NCI-H1436 treated with DMSO at 0.1 percent for 48 hours (cell line): ENCODE results near the gene GLYR1.
"Not testable (repeated sequence)": the region's sequence is repeated elsewhere in the genome, so short reads cannot be mapped to it uniquely, and the experiment has no call there.

Experiments
- DNase-seq: peaks from one replicate; lab custom pipeline; 2025; lab: John Stamatoyannopoulos, UW

The GLYR1 gene

DNA sequence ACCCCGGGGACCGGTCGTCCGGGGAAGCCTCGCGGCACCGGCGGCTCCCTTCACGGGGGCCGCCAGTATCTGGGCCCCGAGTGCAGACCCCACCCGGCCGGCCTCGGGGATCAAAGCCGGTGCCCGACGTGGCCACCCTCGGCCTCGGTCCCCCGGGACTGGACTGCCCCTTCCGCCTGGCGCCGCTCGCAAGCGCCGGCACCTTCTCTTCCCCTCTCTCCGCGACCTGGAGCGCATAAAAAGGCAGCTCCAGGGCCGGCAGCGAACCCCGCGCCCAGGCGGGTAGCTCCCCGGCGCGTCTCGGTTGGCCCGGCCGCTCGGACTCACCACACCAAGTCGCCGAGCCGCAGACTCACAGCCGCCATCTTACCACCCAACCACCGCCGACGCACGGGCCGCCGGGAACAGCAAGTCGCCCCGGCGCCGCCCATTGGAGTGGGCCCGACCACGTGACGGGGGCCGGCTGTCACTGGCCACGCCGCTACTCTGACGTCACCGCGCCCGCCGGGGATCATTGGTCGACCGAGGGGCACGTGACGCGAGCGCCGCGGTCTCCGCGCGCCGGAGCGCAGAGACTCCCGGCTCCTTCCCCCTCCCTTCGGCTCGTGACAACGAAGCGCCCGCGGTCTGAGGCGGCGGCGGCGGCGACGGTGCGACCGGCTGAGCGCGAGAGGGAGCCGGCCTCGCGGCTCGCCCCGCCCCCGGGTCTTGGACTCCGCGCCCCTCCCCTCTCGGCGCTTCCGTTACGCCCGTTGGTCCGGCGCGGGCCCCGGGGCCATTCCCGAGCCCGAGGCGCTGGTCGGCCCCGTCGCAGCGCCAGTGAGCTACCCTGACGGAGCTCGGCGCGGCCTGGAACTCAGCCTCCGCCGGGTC lies at the start of gene GLYR1, which contains the start of gene UBN1:
TSS of gene GLYR1 (minus strand) at position 388 of the 873 bp plus-strand sequence. CDS start at position 365, 23 bp downstream.
TSS of gene UBN1 (plus strand) at position 581 of the 873 bp plus-strand sequence. CDS start 5,437 bp downstream, outside the sequence.
- DNase-seq: peak; percentile 78

DNA sequence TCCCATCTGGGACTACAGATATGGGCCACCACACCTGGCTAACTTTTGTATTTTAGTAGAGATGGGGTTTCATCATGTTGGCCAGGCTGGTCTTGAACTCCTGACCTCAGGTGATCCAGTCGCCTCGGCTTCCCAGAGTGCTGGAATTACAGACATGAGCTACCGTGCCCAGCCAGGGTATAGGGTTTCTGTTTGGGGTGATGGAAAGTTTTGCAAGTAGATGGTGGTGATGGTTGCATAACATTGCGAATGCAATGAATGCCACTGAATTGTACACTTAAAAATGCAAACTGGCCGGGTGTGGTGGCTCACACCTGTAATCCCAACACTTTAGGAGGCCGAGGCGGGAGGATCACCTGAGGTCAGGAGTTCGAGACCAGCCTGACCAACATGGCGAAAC lies 49.7 kb upstream of the GLYR1 start:
- not testable (repeated sequence) for DNase-seq

DNA sequence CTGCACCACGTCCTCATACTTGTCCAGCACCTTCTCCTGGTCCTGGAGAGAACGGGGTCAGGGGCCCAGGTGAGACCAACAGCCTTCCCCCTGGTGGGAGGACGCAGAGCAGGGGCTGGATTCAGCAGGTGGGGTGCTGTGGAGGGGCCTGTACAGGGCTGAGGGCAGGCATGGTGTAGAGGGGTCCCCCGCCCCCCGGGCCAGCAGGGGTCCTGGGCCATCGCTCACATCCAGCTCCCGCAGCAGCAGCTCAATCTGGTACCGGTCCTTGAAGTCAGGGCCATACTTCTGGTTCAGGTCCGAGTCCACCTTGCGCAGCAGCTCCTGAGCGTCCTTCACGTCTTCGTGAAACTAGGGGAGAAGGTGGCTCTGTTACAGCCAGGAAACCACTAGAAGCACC lies 48.3 kb upstream of the GLYR1 start:
- no peak for DNase-seq

DNA sequence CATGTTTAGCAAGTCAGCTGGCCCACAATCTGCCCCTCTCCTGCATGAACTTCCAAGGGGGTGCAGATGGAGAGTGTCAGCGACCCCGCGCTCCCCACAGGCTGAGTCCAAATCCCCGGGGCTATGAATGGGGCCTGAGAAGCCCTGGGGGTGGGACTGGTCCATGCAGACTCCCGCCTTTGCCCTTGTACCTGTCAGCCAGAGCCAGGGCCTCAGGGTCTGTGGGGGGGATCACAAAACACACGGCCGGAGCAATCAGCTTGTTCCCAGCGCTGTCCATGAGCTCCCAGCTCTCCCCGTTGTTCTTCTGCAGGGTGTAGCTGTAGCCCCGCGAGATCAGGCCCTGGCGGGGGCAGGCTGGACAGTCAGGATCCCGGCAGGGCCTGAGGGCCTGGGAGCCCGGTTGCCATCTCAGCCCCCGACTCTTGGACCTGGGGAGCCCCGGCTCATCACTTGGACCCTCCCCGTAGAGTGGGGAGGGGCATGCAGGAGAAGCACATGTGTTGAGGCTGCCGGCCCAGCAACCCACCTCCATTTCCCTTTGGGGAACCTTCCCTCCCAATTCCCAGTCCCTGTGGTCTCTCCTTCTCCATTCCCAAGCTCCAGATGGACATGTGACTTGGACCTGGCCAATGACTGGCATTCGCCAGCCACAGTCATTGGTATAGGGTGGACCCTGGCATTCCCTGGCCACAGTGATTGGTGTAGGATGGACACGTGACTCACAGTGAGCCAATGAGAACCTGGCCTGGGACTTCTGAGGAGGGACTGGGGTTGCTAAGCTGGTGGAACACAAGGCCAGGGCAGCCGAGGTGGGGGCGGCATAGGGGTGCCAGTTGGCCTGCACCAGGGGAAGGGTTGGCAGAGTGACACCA lies 47.4 kb upstream of the GLYR1 start:
- DNase-seq: no peak

DNA sequence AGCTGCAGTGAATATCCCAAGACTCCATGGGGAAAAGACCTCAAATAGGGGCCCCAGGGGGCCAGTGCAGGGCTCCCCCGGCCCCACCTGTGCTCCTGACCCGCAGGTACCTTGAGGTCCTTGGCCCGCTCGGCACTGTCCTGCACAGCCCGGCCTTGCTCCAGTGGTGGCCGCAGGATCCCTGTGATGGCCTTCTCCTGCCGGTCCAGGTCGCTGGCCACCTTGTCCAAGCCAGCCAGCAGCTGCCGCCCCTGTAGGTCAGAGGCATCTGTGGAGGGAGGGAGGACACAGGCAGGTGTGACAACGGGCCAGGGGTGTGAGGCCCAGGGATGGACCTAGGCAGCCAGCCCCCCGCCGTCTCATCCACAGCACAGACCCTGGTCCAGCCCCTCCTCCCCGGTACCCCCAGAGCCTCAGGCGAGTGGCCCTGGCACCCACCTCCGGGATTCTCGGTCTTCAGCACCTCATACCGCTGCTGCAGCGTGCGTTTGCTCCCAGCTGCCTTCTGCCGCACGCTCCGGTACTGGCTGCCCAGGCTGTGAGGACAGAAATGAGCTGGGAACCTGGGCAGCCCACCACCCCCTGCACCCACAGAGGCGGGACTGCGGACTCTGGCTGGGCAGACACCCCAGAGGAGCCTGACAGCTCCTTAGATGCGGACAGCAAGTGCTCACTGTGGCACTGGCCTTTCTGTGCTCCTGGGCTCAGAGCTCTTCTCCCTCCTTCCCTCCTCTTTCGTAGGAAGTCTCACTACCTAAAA lies 46.2 kb upstream of the GLYR1 start:
- DNase-seq: no peak

DNA sequence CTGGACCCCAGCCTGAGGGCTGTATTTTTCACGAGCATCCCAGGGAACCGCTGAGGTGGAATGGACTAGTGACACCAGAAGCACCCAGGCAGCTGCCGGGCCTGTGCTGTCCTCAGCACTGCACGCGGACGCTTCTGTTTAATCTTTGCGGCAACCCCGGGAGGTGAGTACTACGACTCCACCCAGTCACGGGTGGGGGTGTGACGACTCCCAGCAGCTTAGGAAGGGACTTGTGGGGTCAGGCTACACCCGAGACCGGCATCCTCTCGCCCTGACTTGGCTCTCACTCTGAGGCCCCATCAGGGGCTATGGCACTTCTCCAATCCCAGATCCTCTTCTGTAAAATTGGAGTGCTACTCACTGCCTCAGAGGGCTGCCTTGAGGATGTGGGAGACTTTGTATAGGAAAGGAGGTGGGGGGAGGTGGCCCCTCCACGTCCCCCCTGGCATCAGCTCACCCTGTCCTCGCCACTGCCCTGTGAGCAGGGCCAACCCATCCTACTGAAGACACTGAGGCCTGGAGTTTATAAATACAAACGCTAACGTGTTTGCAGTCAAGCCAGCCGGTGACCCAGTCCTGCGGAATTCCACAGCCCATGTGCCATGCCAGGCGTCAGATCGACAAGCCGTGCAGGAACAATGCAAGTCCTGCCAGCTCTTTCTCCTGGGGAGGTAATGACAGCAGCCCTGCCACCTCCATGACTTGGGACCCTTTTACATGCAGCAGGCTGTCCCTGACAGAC lies 45.4 kb upstream of the GLYR1 start:
- no peak for DNase-seq

DNA sequence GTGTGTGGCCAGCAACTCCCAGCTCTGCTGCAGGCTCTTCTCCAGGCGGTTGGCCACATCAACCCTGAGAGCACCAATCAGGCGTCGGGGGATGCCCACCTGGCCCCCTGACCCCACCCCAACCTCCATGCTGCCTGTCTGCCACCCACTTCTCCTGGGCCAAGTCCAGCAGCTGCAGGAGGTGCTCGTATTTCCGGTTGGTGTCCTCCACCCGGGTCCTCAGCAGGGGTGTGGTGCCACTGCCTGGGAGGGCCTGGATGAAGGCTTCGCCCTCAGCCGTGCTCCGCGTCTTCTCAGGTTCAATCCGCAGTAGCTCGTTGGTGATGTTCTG lies 44.8 kb upstream of the GLYR1 start:
- DNase-seq: no peak

DNA sequence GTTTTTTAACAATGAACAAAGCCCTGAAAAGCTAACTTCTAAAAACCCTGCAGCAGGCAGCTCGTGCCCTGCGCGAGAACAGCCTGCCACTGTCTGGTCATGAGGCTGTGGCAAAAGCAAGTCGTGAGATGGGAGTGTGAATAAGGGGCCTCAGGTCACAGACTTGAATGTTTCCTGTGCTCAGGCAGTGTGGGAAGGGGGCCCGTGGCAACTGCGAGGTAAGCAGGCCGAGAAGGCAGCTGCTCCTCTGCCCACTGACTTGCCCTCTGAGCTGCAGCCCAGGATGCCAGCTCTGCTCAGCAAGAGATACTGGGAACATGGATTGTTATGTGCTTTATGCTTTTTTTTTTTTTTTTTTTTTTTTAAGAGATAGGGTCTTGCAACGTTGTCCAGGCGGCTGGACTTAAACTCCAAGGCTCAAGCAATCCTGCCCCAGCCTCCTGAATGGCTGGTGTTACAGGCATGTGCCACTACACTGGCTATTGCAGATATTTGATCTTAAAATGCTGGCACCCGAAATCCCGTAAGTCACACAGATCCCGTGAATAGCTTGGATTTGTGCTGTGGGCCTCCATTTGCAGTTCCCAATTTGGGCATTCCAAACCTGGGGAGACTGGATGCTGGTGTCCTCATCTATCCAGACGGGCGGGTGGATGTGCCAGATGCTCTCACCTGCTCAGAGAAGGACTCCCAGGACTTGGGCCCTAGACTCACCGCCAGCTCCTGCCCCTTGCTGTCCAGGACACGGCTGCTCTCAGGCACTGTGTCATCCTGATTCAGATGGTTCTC lies 44.2 kb upstream of the GLYR1 start:
- DNase-seq: no peak

DNA sequence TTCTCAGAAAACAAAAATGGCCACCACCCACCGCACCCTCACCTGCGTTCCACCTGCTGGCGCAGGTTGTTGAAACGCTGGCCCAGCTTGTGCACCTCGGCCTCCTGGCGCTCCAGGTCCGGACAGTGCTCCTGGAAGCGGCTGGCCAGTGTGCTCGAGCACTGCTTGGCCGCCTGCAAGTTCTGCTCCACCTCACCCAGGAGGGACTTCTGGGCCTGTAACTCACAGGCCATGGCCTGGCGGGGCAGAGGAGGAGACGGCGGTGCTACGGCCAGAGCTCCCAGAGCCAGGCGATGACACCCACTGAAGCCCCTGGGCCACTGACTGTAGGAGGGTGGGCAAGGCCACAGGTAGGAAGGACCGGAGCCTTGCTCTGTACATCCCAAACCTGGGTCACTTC lies 43.6 kb upstream of the GLYR1 start:
- no peak for DNase-seq

DNA sequence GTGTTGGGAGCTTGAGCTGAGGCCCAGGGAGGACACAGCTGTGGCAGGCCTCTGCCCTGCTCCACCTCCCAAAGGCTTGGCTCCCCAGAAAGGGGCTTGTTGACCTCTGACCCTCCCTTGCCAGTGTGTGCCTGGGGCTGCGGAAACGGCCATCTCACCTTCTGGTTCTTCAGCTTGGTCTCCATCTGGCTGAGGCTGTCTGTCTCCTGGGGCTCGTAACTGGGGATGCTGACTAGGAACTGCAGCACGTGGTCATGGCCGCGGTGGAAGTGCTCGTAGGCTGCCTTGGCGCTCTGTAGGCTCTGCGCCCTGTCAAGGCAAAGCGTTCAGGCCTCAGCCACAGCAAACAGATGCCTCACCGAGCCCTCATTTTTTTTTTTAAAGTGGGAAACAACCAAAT lies 42.9 kb upstream of the GLYR1 start:
- DNase-seq: no peak

DNA sequence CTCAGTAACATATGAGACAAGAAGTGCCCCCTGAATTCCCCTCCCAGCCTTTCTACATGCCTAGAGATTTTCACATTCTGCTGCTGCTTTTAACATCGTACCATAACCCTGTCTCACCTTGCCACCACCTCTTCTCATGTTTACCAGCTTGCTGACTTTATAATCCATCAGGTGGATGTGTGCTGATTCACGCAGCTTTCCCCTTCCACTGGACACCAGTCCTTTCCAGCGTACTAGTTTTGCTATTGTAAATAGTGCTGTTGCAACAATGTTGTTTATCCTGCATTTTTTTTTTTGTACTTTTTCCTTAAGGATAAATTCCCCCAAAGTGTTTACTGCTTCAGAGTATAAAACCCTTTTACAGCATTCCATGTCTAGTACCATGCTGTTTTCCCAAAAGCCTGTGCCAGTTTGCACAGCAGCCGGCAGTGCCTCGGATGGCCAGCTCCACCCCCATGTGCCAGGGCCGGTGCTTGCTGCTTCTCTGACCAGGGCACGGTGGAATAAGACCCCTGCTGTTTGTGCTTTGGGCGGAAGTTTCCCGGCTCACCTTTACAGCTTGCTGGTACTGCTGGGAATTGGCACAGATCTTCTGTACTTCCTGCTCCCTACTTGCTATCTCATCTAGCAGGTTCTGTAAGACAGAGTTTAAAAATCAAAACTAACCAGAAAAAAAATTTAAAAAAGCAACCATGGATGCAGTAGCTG lies 41.5 kb upstream of the GLYR1 start:
- DNase-seq: no peak

DNA sequence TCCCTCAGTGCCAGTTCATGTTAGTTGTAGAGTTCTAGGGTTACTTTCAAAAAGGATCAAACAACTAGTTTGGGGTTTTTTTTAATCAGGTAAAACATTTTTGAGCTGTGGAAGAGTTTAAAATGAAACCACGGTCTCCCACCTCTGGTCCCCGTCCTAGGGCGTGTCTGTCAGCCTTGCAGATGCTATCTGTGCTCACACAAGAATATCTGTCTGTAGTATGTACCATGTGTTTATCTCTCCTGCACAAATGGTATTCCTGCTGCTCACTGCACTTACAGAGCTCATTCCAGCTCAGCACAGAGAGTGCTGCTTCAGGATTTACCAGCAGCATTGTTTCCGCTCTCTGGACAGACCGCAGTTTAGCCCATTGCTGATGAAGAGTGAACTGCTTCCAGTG lies 39.1 kb upstream of the GLYR1 start:
- no peak for DNase-seq

DNA sequence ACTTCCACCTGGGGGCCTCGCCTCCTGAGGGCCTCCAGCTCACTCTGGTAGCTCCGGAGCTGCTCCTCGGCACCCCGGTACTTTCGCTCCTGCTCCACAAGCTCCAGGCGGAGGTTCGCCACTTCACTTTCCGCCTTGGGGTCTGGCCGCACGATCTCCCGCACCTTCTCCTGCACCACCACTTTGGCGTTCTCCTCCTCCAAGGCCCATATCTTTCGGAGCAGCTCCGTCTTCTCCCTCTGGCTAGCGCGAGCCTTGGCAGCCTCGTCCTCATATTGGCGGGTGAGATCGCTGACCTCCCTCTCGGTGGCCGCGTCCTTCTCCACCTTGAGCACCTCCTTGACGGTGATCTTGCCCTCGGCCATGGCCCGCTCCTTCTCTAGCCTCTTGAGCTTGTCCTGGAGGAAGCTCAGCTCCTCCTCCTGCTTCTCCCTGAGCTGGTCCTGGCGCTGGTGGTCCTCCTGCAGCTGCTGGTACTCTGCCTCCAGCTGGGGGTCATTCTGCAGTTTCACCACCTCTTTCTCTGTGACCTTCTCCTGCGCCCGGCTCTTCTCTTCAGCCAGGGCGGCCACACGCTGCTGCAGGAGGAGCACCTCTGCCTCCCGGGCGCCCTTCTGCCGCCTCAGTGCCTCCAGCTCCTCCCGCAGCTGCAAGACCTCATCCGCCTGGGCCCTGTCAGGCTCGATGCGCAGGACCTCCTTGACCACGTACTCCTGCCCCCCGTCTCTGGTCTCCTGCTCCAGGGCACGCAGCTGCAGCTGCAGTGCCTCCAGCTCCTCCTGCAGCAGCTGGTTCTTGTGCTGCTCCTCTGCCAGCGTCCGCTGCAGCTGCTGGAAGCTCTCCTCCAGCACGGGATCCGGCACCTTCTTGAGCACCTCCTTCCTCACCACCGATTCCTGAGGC lies 38.1 kb upstream of the GLYR1 start:
- no peak for DNase-seq

DNA sequence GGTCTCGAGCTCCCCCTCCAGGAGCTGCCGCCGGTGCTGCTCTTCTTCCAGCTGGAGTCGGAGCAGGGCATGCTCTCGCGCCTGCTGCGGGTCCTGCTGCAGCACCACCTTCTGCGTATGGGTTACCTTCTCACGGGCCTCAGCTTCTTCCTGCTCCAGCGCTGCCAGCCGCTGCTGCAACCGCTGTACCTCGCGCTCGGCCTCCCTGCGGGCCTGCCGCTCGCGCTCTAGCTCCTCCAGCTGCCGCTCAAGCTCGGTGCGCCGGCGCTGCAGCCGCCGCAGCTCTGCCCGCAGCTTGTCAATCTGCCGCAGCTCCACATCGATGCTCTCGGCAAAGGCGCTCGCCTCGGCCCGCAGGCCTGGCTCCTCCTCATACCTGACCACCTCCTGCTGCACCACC lies 37.1 kb upstream of the GLYR1 start:
- DNase-seq: no peak

DNA sequence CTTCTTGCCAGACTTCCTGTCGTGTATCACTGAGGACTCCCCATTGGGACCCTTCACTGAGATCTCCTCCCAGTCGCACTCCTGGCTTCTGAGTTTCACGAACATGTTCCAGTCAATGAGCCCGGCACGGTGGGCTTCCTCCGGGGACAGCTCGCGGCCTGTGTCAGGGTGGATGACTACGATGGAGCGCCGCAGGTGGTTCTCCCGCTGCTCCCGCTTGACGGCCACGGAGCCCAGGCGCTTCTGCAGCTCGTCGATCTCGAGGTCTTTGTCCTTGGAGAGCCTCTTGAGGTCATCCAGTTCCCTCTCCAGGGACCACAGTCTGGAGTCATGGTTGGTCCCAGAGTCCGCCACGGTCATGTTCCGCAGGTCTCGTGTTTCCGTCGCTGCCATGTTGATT lies 36.4 kb upstream of the GLYR1 start:
- no peak for DNase-seq

DNA sequence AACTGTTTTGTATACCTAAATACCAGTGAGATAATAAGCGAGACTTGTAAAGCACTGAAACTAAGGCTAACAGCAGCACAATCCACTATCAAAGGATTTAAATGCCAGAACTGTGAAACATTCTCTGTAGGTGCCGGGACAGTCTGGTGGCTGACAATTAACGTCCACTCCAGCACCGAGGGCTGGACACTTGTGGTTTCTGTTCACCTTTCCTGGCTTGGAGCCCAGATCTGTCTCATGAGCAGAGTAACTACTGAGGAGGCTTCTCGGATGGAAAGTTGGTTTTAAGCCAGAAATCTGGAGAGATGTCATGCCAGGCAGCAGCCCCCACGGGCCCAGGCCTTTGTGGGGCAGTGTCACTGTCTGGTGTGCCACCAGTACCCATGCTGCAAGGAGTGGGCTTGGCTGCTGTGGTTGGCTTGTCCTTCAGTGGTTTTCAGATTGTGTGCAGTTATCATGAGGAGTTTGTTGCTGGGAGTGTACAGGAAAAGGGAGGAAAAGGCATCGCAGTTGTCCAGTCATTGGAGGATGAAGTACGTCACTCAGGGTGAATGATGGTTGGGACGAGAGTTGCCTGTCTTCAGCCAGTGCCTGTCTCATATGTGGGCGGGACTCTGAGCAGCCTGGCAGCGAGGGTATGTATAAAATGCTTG lies 35.7 kb upstream of the GLYR1 start:
- no peak for DNase-seq

DNA sequence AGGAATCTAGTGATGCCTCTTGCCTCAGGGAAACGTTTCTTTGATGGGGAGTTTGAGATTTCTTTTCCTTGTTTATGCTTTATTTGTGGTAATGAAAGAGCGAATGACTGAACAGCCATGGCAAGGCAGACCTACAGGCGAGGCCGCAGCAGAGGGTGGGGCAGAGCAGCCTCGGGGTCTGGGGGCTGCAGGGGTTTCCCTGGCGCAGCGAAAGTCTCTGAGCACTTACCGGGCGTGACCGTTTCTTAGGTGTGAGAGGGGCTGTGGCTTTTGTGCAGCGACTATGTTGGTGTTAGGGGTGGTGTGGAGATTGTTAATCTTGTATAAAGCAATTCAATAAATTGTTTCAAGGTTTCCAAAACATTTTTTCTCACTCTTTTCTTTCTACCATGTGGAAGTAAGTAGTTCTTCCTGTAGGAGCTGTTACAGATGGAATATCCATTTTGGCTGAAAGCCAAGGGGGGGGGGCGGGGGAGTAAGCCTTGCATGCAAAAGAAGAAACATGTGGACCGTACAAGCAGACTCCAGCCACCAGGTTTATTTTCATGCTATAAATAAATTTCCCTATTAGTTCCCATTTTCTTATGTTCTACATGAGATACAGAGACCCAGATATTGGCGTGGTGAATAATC lies 35.0 kb upstream of the GLYR1 start:
- DNase-seq: no peak

DNA sequence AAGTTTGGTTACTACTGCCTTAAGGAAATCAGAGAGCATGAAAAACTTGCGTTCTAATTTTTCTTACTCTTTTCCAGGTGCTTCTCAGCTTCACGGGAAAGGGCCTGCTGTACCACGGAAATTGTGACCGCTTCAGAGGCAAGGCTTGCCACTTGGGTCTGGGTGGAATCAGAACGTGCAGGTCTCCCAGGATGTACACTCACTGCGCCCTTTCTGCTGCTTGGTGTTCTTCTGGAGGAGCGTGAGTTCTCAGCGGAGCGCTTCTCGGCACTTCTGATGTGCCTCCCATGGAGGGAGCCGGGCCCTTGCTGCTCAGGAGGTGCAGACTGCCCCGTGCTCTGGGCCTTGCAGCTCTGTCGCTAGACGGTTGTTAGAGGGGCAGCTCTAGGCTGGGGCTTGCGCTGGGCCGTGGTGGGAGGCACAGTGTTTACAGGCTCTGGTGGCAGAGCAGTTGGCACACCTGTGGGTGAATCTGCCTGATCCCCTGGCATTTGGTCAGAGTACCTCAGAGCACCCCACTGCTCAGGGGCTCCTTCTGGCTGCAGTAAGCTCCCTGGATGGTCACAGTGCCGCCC lies 33.0 kb upstream of the GLYR1 start:
- no peak for DNase-seq
